Measurements from ENCODE around the gene UROC1. TPM values are rescaled to one million over a fixed set of nuclear protein-coding genes. Genes with fewer than 3 reads are reported as not detected.

UROC1 gene
- total RNA-seq, 3 donors from 2014 or later = not detected

GRCh38 chr3:126488886-126489569 is 28.5 kb downstream of the UROC1 start:
- DNase-seq (ENCODE audit: low spot score in 2 of 2) = no peak

DNA sequence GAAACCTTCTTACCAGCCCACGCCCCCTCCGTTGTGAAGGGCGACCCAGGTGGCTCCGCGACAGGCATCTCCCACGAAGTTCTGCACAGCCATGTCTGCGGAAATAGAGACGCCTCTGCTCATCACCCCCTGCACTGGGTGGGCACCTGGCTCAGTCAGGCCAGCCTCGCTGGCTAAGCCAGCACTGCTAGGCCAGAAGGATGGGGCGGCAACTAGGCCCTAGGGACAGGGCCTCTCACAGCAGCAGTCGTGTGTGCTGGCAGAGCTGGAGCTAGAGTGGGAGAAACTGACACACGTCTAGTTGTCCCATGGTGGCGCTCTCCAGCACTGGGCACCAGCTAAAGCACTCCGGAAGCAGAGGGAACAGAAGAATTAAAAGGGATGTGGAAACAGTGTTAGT is 29.4 kb downstream of the UROC1 start:
- Histone ChIP-seq H3K27me3 (no peaks in the 10 kb centered on the region), H3K36me3 (no peaks in the 10 kb centered on the region), H3K4me3 (no peak overlapping the region), H3K27ac (no peak overlapping the region), H3K9me3 (no peaks in the 10 kb centered on the region), H3K4me1 (no peaks in the 10 kb centered on the region)
- TF ChIP-seq POLR2A (IDR thresholded peaks at IDR 0.05) (no peak), POLR2AphosphoS5 (IDR thresholded peaks at IDR 0.05) (no peak)
- TF ChIP-seq, protein P1, sequence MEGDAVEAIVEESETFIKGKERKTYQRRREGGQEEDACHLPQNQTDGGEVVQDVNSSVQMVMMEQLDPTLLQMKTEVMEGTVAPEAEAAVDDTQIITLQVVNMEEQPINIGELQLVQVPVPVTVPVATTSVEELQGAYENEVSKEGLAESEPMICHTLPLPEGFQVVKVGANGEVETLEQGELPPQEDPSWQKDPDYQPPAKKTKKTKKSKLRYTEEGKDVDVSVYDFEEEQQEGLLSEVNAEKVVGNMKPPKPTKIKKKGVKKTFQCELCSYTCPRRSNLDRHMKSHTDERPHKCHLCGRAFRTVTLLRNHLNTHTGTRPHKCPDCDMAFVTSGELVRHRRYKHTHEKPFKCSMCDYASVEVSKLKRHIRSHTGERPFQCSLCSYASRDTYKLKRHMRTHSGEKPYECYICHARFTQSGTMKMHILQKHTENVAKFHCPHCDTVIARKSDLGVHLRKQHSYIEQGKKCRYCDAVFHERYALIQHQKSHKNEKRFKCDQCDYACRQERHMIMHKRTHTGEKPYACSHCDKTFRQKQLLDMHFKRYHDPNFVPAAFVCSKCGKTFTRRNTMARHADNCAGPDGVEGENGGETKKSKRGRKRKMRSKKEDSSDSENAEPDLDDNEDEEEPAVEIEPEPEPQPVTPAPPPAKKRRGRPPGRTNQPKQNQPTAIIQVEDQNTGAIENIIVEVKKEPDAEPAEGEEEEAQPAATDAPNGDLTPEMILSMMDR (IDR thresholded peaks at IDR 0.05) = no peak
- DNase-seq (ENCODE audit: low spot score in 2 of 2) = no peak
- intact Hi-C loops (cut with DNase I; ENCODE audit: low total_unique reads) = no loop called here

More at GRCh38 chr3:126488886-126489569, 28.5 kb downstream of the UROC1 start:
- Histone ChIP-seq H3K36me3 (no peaks in the 10 kb centered on the region), H3K4me3 (no peak overlapping the region), H3K4me1 (no peaks in the 10 kb centered on the region), H3K27ac (no peak overlapping the region), H3K9me3 (no peaks in the 10 kb centered on the region), H3K27me3 (no peaks in the 10 kb centered on the region)
- TF ChIP-seq POLR2AphosphoS5 (IDR thresholded peaks at IDR 0.05) (no peak), POLR2A (IDR thresholded peaks at IDR 0.05) (no peak)
- TF ChIP-seq, protein P1 (IDR thresholded peaks at IDR 0.05) = no peak
- intact Hi-C loops (cut with DNase I; ENCODE audit: low total_unique reads) = no loop called here

- no peaks in the 10 kb centered on the region for H3K36me3 ChIP-seq
- H3K27ac ChIP-seq = peak overlapping the region in 1 of 2 donors; percentile 52
- intact Hi-C loops (cut with DNase I; ENCODE audit: low total_unique reads) = no loop called here
These were observed 30.3 kb downstream of the UROC1 start for GRCh38 chr3:126487151-126487771.

DNA sequence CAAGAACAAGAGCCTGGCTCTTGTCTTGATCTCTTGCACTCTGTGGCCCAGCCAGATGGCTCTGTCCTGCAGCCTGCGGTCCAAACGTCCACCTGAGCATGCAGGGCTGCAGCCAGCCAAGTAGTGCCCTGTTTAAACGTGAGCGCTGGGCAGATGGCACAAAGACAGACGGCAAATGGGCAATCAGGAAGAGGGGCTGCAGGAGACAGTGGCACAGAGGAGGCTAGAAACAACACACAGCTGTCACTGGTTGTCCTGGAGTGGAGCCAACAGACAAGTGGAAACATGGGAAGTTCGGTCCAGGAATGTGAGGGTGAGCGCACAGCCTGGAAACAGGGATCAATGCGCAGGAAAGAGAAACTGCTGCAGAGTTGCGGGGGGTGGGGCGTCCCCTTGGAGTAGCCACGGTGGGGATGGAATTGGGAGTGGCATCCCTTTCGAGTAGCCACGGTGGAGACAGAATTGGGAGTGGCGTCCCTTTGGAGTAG is 31.2 kb downstream of the UROC1 start:
- Histone ChIP-seq H3K27ac (peak overlapping the region in 1 of 2 donors; percentile 52), H3K9me3 (no peaks in the 10 kb centered on the region), H3K4me3 (no peak overlapping the region), H3K4me1 (no peaks in the 10 kb centered on the region), H3K27me3 (no peaks in the 10 kb centered on the region), H3K36me3 (no peaks in the 10 kb centered on the region)
- DNase-seq (ENCODE audit: low spot score in 2 of 2) = no peak
- intact Hi-C loops (cut with DNase I; ENCODE audit: low total_unique reads) = no loop called here
- TF ChIP-seq, protein P1 (IDR thresholded peaks at IDR 0.05) = no peak
- no peak for TF ChIP-seq POLR2A (IDR thresholded peaks at IDR 0.05)
- TF ChIP-seq POLR2AphosphoS5 (IDR thresholded peaks at IDR 0.05) = no peak

More at GRCh38 chr3:126487151-126487771, 30.3 kb downstream of the UROC1 start:
- no peak for DNase-seq (ENCODE audit: low spot score in 2 of 2)
- no peaks in the 10 kb centered on the region for H3K4me1 ChIP-seq
- no peak overlapping the region for H3K4me3 ChIP-seq
- no peaks in the 10 kb centered on the region for H3K9me3 ChIP-seq
- TF ChIP-seq POLR2A (IDR thresholded peaks at IDR 0.05) = no peak
- TF ChIP-seq, protein P1 (IDR thresholded peaks at IDR 0.05) = no peak
- TF ChIP-seq POLR2AphosphoS5 (IDR thresholded peaks at IDR 0.05) = no peak
- no peaks in the 10 kb centered on the region for H3K27me3 ChIP-seq

DNA sequence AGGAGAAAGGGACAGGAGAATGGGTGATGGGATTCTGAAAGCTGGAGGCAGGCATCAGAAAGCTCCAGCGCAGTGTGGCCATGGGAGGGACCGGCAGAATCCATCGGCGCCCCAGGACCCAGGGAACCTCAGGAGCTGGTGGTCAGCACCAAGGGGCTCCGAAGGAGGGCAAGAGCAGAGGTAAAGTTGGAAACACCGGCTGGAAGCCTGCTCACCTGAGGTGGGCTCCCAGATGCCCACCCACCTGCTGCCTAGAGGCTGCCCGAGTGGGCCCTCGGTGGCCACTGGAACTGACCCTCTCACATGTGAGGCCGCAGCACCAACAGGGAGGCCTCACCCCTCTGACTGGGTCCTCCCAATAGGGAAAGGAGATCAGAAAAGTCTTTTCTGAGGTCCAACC is 31.6 kb downstream of the UROC1 start:
- Histone ChIP-seq H3K4me3 (no peak overlapping the region), H3K9me3 (no peaks in the 10 kb centered on the region), H3K27me3 (no peaks in the 10 kb centered on the region), H3K27ac (no peak overlapping the region), H3K36me3 (no peaks in the 10 kb centered on the region), H3K4me1 (no peaks in the 10 kb centered on the region)
- no peak for TF ChIP-seq POLR2A (IDR thresholded peaks at IDR 0.05)
- TF ChIP-seq, protein P1 (IDR thresholded peaks at IDR 0.05) = no peak
- no peak for TF ChIP-seq POLR2AphosphoS5 (IDR thresholded peaks at IDR 0.05)
- no peak for DNase-seq (ENCODE audit: low spot score in 2 of 2)
- intact Hi-C loops (cut with DNase I; ENCODE audit: low total_unique reads) = no loop called here

Measured in breast epithelium (tissue), 4 donors.